ENCODE results near the gene NOL7.

NOL7 gene

GRCh38 chr6:13600036-13600435 lies 15.1 kb upstream of the NOL7 start:
- no peak for DNase-seq

GRCh38 chr6:13604135-13604534 lies 11.0 kb upstream of the NOL7 start:
- no peak for DNase-seq

GRCh38 chr6:13604546-13605416 lies 10.4 kb upstream of the NOL7 start:
- no peak for DNase-seq

DNA sequence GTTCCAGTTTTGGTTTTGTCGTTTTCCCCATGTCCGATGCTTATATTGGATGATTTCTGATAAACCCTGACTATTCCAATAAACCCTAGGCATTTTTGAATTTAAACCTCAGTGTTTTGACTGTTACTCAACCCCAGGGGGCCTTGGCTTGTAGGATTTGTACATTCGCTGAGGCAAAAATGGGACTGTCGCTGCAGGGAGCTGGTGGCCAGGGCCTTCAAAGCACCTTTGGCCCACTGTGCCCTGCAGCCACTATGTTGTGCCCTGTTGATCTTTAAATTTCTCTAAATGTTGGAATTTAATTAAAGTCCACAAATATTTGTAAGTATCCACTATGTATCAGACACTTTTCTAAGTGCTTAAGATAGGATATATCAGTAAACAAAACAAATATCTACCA lies 9.5 kb upstream of the NOL7 start:
- no peak for DNase-seq

GRCh38 chr6:13611715-13612114 lies 3.4 kb upstream of the NOL7 start:
- peak; percentile 69 for DNase-seq

GRCh38 chr6:13613029-13613594 lies 2.0 kb upstream of the NOL7 start:
- DNase-seq, result no peak

GRCh38 chr6:13614126-13614925 lies 809 bp upstream of the NOL7 start:
- DNase-seq, result peak; percentile 27

DNA sequence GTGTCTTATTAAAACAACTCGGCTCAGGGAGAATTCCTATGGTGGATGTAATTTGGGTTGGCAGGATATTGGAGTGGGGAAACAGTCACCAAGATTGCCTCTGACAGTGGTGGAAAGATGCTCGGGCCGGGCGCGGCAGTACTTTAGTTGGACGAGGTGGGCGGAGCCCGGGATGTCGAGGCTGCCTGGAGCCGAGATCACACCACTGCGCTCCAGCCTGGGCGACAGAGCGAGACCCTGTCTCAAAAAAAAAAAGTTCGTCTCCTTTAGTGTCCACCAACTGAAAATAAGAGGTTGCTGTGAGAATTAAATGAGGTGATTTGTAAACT lies 621 bp downstream of the NOL7 start:
- DNase-seq, result no peak

GRCh38 chr6:13617066-13617465 lies 1.9 kb downstream of the NOL7 start:
- no peak for DNase-seq

DNA sequence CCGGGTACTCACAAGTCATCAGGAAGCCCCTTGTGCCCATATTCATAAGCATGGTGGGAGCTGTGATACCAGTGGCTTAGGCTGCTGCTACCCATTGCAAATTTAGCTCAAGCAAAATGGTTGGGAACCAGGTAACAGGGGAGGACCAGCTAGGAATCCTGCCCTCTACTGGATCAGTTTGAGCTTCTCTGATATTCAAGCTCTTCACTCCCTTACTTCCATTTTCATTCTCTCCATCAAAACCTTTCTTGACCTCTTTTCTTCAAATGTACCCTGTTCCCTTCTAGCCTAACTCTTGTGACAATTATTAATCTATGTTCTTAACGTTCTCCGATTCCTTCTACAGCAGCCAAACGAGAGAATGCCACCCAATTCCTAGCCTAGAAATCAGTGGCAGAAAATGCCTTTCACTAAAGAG lies 9.7 kb downstream of the NOL7 start:
- peak; percentile 39 for DNase-seq

- no peak for DNase-seq
Observed at GRCh38 chr6:13629459-13630116, 14.5 kb downstream of the NOL7 start.

DNA sequence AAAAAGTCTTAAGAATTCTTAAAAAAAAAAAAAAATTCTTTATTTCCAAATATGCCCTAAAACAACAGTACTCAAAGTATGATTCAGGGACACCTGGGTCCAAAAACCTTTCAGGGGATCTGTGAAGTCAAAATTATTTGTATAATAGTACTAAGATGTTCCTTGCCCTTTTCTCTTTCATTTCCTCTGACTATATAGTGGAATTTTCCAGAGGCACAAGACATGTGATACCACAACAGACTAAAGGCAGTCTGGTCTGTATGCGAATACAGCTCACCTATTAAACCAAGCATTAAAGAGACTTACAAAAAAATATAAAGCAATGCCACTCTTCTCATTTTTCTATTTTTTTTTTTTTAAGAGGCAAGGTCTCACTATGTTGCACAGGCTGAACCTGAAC lies 15.4 kb downstream of the NOL7 start:
- no peak for DNase-seq

- DNase-seq, result no peak
Observed at GRCh38 chr6:13633343-13633742, 18.2 kb downstream of the NOL7 start.

- DNase-seq, result peak; percentile 57
Observed at GRCh38 chr6:13635948-13636658, 21.0 kb downstream of the NOL7 start.

- no peak for DNase-seq
Observed at GRCh38 chr6:13638014-13638413, 22.9 kb downstream of the NOL7 start.

GRCh38 chr6:13638626-13639025 lies 23.5 kb downstream of the NOL7 start:
- no peak for DNase-seq

GRCh38 chr6:13641315-13641714 lies 26.2 kb downstream of the NOL7 start:
- no peak for DNase-seq

DNA sequence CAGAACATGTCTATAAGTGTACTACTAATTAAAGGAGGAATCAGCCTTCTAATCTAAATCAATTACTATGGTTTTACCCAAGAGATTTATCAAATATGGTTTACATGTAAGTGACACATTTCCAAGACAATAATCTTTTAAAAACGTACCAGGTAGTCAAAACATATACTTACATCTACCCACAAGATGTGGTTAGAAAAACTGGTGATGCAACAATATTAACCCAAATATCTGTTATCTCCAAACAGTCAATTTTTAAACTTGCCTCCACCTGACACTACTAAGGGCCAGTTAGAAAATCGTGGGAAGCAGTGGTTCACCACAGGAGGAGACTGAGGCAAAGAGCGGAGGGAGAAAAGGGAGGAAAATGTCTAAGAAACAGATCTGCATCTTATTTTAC lies 28.0 kb downstream of the NOL7 start:
- no peak for DNase-seq

GRCh38 chr6:13648850-13649249 lies 33.7 kb downstream of the NOL7 start:
- no peak for DNase-seq

GRCh38 chr6:13649393-13649792 lies 34.3 kb downstream of the NOL7 start:
- DNase-seq, result no peak

GRCh38 chr6:13653296-13653695 lies 38.2 kb downstream of the NOL7 start:
- DNase-seq, result no peak

DNA sequence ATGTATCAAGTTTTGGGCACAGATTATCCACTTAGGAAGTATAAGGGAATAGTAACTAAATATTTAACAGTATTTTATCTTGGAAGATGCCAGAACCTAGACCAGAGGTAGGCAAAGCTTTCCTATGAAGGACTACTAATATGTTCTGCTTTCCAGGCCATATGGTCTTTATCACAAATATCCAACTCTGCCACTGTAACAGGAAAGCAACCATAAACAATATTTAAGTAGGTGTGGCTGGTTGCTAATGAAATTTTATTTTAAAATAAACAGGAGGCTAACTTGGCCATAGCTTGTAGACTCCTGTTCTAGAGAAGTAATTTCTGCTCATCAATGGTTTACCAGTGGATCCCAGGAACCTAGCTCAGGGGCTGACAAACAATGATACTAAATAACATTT lies 39.4 kb downstream of the NOL7 start:
- no peak for DNase-seq

GRCh38 chr6:13655700-13656099 lies 40.6 kb downstream of the NOL7 start:
- DNase-seq, result no peak
